ENCODE data around the gene TMEM209. TPM values are rescaled to one million over a fixed set of nuclear protein-coding genes. Genes with fewer than 3 reads are reported as not detected.

The TMEM209 gene
- total RNA-seq, 1 experiment from 2014 or later, result 45.8 TPM

- ChIA-PET POLR2A (ENCODE audit: low non-redundant PET) (interaction anchor here (0.7 kb wide), 1 partner anchor 751 kb away, joined by 3 read pairs; no protein-coding TSS in a partner anchor), CTCF (interaction anchor here (0.5 kb wide), 1 partner anchor 65 kb away, joined by 7 read pairs; no protein-coding TSS in a partner anchor)
- H3K4me1 ChIP-seq (ENCODE audit: insufficient read depth, low read length, poor library complexity, severe bottlenecking), result peaks cover 7% of the 10 kb centered on the region
- TF ChIP-seq EZH2 (IDR thresholded peaks at IDR 0.05; ENCODE audit: borderline replicate concordance, low read depth, low read length, poor library complexity, severe bottlenecking) (no peak), CTCF (conservative IDR thresholded peaks at IDR 0.05; ENCODE audit: low read depth, low read length) (no peak)
- H3K9me3 ChIP-seq (ENCODE audit: low read depth, low read length, poor library complexity, severe bottlenecking), result no peaks in the 10 kb centered on the region
- no peak overlapping the region for H3K4me3 ChIP-seq (ENCODE audit: low read depth, low read length, poor library complexity, severe bottlenecking)
- no peak for DNase-seq (ENCODE audit: low spot score)
- peaks cover 2% of the 10 kb centered on the region for H3K36me3 ChIP-seq (ENCODE audit: insufficient read depth, low read length, poor library complexity, severe bottlenecking)
- no peaks in the 10 kb centered on the region for H3K27me3 ChIP-seq (replicated peaks; ENCODE audit: insufficient read depth, low read depth, low read length, poor library complexity)
- no TSS peak for BruUV-seq (replicated peaks)
- intact Hi-C loops (cut with micrococcal nuclease; ENCODE audit: unreplicated experiment), result no loop called here
- H3K27ac ChIP-seq (ENCODE audit: low read depth, low read length, poor library complexity, severe bottlenecking), result no peak overlapping the region
These were observed 3.3 kb upstream of the TMEM209 start for GRCh38 chr7:130208516-130208915.

GRCh38 chr7:130207642-130208041 is 2.4 kb upstream of the TMEM209 start, which contains the start of gene SSMEM1:
Gene SSMEM1 (plus strand): TSS chr7:130207860. CDS start chr7:130207911, 51 bp downstream.
- ChIA-PET CTCF (interaction anchor here (0.5 kb wide), 1 partner anchor 66 kb away, joined by 7 read pairs; no protein-coding TSS in a partner anchor), POLR2A (ENCODE audit: low non-redundant PET) (no interaction called here)
- H3K36me3 ChIP-seq (ENCODE audit: insufficient read depth, low read length, poor library complexity, severe bottlenecking), result peaks cover 11% of the 10 kb centered on the region
- no TSS peak for BruUV-seq (replicated peaks)
- H3K27me3 ChIP-seq (replicated peaks; ENCODE audit: insufficient read depth, low read depth, low read length, poor library complexity), result no peaks in the 10 kb centered on the region
- no peak for TF ChIP-seq EZH2 (IDR thresholded peaks at IDR 0.05; ENCODE audit: borderline replicate concordance, low read depth, low read length, poor library complexity, severe bottlenecking)
- TF ChIP-seq CTCF (conservative IDR thresholded peaks at IDR 0.05; ENCODE audit: low read depth, low read length), result no peak
- H3K4me3 ChIP-seq (ENCODE audit: low read depth, low read length, poor library complexity, severe bottlenecking), result no peak within 1 kb of the TSS
- H3K9me3 ChIP-seq (ENCODE audit: low read depth, low read length, poor library complexity, severe bottlenecking), result no peaks in the 10 kb centered on the region
- DNase-seq (ENCODE audit: low spot score), result no peak
- no peak within 1 kb of the TSS for H3K27ac ChIP-seq (ENCODE audit: low read depth, low read length, poor library complexity, severe bottlenecking)
- intact Hi-C loops (cut with micrococcal nuclease; ENCODE audit: unreplicated experiment), result no loop called here
- H3K4me1 ChIP-seq (ENCODE audit: insufficient read depth, low read length, poor library complexity, severe bottlenecking), result peaks cover 7% of the 10 kb centered on the region

- BruUV-seq (replicated peaks), result no TSS peak
- CTCF ChIA-PET, result no interaction called here
- POLR2A ChIA-PET (ENCODE audit: low non-redundant PET), result no interaction called here
- H3K4me1 ChIP-seq (ENCODE audit: insufficient read depth, low read length, poor library complexity, severe bottlenecking), result peaks cover 7% of the 10 kb centered on the region
- H3K27me3 ChIP-seq (replicated peaks; ENCODE audit: insufficient read depth, low read depth, low read length, poor library complexity), result no peaks in the 10 kb centered on the region
- intact Hi-C loops (cut with micrococcal nuclease; ENCODE audit: unreplicated experiment), result no loop called here
- H3K36me3 ChIP-seq (ENCODE audit: insufficient read depth, low read length, poor library complexity, severe bottlenecking), result peaks cover 17% of the 10 kb centered on the region
- TF ChIP-seq EZH2 (IDR thresholded peaks at IDR 0.05; ENCODE audit: borderline replicate concordance, low read depth, low read length, poor library complexity, severe bottlenecking) (no peak), CTCF (conservative IDR thresholded peaks at IDR 0.05; ENCODE audit: low read depth, low read length) (no peak)
- no peaks in the 10 kb centered on the region for H3K9me3 ChIP-seq (ENCODE audit: low read depth, low read length, poor library complexity, severe bottlenecking)
- DNase-seq (ENCODE audit: low spot score), result no peak
- H3K4me3 ChIP-seq (ENCODE audit: low read depth, low read length, poor library complexity, severe bottlenecking), result no peak overlapping the region
- H3K27ac ChIP-seq (ENCODE audit: low read depth, low read length, poor library complexity, severe bottlenecking), result no peak overlapping the region
These were observed 1.8 kb upstream of the TMEM209 start for GRCh38 chr7:130207033-130207432.
